ENCODE measurements around the gene WDR1.

DNA sequence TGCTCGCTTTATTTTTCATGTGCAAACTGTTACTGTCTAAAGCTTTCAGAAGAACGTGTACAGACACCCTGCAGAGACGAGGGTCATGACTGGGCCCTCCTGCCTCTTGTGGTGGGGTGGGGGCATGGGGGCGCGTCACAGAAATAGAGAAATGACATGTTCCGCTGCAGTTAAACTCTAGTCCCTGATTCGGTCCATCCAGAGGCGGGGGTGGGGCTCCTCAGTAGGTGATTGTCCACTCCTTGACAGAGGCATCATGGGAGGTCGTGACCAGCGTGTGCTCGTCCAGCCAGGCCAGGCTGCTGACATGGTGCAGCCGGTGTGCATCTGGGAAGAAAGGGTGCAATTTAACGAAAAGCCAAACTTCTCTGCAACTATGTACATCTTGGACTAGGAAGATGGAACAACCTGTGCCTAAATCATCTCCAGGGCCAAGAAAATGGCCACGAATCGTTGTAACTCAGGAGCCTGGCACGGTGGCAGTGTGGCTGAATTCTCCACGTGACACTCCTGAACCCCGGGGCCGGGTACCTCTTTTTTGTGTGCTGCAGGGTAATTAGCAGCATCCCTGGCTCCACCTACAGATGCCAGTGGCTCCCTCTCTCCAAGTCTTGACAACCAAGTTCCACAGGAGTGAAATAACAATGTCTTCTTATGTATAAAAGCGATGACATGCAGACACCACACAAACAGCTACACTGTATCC, 41.3 kb downstream of the WDR1 start:
- TF ChIP-seq, protein P1, sequence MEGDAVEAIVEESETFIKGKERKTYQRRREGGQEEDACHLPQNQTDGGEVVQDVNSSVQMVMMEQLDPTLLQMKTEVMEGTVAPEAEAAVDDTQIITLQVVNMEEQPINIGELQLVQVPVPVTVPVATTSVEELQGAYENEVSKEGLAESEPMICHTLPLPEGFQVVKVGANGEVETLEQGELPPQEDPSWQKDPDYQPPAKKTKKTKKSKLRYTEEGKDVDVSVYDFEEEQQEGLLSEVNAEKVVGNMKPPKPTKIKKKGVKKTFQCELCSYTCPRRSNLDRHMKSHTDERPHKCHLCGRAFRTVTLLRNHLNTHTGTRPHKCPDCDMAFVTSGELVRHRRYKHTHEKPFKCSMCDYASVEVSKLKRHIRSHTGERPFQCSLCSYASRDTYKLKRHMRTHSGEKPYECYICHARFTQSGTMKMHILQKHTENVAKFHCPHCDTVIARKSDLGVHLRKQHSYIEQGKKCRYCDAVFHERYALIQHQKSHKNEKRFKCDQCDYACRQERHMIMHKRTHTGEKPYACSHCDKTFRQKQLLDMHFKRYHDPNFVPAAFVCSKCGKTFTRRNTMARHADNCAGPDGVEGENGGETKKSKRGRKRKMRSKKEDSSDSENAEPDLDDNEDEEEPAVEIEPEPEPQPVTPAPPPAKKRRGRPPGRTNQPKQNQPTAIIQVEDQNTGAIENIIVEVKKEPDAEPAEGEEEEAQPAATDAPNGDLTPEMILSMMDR (IDR thresholded peaks at IDR 0.05 in 4 of 5, conservative IDR thresholded peaks at IDR 0.05 in 1 of 5), result no peak
- no peak for TF ChIP-seq POLR2A (IDR thresholded peaks at IDR 0.05)
